ENCODE measurements around the gene SEMA5B.

SEMA5B gene

DNA sequence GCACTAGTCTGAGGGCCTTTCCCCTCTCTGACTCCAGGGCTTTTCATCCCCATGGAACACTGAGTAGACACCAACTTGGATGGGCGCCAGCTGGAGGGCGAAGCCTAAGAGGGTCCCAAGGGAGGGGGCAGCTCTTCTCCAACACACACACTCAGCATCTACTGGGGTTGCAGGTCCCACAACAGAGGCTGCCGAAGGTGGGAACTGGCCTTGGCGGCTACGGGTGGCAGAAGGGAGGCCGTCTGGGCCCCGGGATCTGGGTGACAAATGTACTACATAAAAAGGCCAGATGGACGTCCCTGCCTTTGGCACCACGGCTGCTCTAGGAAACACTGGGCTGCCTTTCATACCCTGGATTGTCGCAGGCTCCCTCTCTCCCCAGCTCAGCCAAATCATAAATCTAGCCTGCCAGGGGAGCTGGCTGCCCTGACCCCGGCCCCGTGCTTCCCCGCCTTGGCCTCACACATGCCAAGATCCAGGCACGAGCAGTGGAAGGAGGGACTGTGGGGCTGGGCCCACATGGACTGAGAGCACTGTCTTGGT lies 31.5 kb downstream of the SEMA5B start:
- H3K27ac ChIP-seq, result no peak overlapping the region
- TF ChIP-seq ZFX (IDR thresholded peaks at IDR 0.05; ENCODE audit: borderline replicate concordance), result no peak
- TF ChIP-seq, protein P1, sequence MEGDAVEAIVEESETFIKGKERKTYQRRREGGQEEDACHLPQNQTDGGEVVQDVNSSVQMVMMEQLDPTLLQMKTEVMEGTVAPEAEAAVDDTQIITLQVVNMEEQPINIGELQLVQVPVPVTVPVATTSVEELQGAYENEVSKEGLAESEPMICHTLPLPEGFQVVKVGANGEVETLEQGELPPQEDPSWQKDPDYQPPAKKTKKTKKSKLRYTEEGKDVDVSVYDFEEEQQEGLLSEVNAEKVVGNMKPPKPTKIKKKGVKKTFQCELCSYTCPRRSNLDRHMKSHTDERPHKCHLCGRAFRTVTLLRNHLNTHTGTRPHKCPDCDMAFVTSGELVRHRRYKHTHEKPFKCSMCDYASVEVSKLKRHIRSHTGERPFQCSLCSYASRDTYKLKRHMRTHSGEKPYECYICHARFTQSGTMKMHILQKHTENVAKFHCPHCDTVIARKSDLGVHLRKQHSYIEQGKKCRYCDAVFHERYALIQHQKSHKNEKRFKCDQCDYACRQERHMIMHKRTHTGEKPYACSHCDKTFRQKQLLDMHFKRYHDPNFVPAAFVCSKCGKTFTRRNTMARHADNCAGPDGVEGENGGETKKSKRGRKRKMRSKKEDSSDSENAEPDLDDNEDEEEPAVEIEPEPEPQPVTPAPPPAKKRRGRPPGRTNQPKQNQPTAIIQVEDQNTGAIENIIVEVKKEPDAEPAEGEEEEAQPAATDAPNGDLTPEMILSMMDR (IDR thresholded peaks at IDR 0.05), result no peak

DNA sequence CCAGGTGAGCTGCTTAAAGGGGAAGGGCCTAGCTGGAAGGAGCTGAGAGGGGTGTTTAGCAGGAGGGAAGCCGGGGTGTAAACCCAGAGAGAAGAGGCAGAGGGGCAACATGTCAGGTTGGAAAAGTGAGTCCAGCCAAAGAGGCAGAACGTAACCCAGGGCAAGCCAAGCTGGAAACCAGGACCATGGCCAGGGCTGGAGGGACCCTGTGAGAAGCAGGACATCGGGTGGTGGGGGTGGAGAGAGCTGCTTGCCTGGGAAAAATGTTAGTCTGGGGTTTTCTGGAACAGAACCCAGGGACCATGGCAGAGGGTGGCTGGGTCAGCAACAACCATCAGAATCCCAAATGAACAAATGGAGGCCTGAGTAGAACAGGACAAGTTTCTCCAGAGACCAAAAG lies 32.6 kb downstream of the SEMA5B start:
- no peak for TF ChIP-seq ZFX (IDR thresholded peaks at IDR 0.05; ENCODE audit: borderline replicate concordance)
- TF ChIP-seq, protein P1 (IDR thresholded peaks at IDR 0.05), result no peak
- H3K27ac ChIP-seq, result no peak overlapping the region

DNA sequence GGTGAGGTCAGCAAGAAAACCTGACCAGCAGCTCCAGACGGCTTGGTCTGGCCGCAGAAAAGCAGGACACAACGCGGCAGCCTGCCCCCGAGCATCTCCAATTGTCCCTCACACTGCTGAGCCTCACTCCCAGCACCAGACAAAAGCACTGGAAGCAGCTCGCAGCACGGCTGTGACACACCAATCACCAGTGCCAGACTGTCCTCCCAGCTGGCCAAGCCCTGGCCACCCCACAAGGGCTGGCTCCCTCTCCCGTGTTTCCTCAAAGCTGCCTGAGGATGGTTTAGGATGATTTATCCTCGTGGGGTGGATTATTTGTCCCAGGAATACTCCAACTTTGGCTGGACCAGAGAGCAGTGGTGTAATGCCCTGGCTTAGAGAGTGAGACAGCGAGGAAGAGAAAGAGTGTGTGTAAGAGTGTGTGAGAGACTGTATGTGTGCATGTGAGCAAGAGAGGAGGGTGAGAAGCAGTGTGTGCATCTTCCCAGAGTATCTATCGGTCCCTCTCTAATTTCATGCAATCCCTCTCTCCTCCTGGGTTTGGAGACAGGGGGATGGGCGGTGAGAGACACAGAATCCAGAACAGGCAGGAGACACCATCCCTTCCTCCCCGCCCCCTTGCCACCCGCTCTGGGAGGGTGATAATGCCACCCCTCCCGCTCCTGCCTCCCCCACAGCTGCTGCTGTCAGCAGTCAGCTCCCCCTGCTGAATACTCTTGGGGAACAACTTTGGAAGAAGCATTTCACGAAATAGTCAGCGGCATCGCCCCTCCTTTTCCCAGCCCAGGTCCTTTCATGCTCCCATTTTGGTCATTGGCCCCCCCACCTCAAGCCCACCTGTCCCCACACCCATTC lies 34.2 kb downstream of the SEMA5B start:
- TF ChIP-seq, protein P1 (IDR thresholded peaks at IDR 0.05), result no peak
- no peak for TF ChIP-seq ZFX (IDR thresholded peaks at IDR 0.05; ENCODE audit: borderline replicate concordance)

DNA sequence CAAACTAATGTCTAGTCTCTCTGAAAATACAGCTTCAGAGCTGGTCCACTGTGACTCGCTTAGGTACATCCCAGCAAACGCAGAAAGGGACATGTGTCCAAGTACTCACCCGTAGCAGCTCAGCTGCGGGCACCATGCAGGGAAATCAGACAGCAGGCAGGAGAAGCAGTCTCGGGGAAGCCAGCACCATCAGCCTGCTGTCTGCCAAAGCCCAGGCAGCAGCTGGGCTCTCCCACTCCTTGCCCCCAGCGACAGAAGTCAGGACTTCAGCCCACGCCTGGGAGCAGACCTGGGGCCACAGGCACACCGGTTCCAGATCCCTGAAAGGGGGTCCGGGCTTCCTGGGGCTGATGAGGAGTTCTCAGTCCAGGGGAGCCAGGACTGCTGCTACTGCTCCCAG lies 34.9 kb downstream of the SEMA5B start:
- no peak for TF ChIP-seq ZFX (IDR thresholded peaks at IDR 0.05; ENCODE audit: borderline replicate concordance)
- TF ChIP-seq, protein P1 (IDR thresholded peaks at IDR 0.05), result no peak
- no peak overlapping the region for H3K27ac ChIP-seq

More for the DNA sequence above, 34.2 kb downstream of the SEMA5B start:
- H3K27ac ChIP-seq, result no peak overlapping the region

DNA sequence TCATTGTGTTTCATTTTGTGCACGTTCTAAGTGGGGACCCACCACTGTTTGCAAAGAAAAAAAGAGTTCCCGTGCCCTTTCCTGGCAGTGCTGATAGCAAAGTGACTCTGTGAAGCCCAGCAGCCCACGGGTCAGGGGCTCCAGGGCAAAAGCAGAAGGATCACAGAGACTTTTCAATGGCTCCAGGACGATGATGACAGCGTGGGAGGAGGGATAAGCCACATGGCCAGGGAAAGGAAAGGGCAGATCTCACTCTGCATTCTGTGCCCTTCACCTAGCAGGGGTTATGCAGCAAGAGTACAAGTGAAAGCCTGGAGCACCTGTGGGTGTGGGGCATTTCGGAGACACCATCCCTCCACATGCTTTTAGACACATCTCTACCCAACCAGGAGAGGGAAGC lies 35.4 kb downstream of the SEMA5B start:
- no peak for TF ChIP-seq ZFX (IDR thresholded peaks at IDR 0.05; ENCODE audit: borderline replicate concordance)
- TF ChIP-seq, protein P1 (IDR thresholded peaks at IDR 0.05), result no peak

DNA sequence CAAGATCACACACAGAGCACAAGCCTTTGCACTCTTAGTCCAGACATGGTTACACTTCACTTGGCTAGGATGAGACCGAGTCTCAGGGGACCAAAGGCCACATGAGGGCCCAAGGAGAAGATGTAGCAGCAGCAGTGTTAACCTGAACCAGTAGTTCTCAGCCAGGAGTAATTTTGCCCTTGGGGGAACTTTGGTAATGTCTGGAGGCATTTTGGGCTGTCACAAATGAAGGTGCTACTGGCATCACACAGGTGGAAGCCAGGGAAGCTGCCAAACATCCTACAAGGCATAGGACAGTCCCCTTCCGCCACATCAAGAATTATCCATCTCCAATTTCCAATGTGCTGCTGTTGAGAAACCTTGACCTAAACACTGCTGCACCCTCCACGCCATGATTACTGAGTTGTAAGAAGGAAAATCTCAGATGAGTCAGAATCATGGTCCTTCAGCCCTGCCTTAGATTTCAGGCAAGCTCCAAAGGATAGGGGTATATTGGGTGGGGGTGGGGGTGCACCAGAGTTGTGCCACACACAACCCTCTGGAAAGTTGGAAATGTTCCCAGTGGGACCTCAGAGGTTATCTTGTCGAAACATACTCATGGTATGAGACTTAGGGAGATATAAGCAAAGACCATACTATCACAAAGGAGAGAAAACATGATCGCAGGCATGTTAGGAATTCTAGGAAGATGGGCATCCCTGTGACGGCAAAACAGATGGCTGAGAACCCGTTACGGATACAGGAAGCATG lies 36.2 kb downstream of the SEMA5B start:
- no peak for TF ChIP-seq ZFX (IDR thresholded peaks at IDR 0.05; ENCODE audit: borderline replicate concordance)
- TF ChIP-seq, protein P1 (IDR thresholded peaks at IDR 0.05), result no peak
- H3K27ac ChIP-seq, result no peak overlapping the region

More for the DNA sequence above, 35.4 kb downstream of the SEMA5B start:
- H3K27ac ChIP-seq, result no peak overlapping the region
